Skeletal muscle satellite cell (primary cell): ENCODE results near the gene SHC3.

Experiments used
- H3K27me3 ChIP-seq: 2 replicates; pipeline ENCODE4 v1.7.0; 2013; ENCODE audit warnings: low read length; ENCODE audit not compliant: control insufficient read depth, insufficient read depth
- H3K36me3 ChIP-seq: 2 replicates; pipeline ENCODE4 v1.7.0; 2013; ENCODE audit warnings: mild to moderate bottlenecking, control low read depth, low read length; ENCODE audit not compliant: insufficient read depth
- H3K4me1 ChIP-seq: 2 replicates; pipeline ENCODE4 v1.7.0; 2013; ENCODE audit warnings: low read length; ENCODE audit not compliant: control insufficient read depth, insufficient read depth
- H3K4me2 ChIP-seq: 2 replicates; pipeline ENCODE4 v1.7.0; 2013; ENCODE audit warnings: mild to moderate bottlenecking, low read length
- H3K4me3 ChIP-seq: 2 replicates; pipeline ENCODE4 v1.7.0; 2013; ENCODE audit warnings: low read length
- H3K9ac ChIP-seq: 2 replicates; pipeline ENCODE4 v1.7.0; 2013; ENCODE audit warnings: mild to moderate bottlenecking, low read depth, low read length, moderate library complexity
- H3K9me3 ChIP-seq: replicated peaks from 2 replicates; pipeline ENCODE4 v1.7.0; 2013; ENCODE audit warnings: mild to moderate bottlenecking, control low read depth, low read length

Gene SHC3

DNA sequence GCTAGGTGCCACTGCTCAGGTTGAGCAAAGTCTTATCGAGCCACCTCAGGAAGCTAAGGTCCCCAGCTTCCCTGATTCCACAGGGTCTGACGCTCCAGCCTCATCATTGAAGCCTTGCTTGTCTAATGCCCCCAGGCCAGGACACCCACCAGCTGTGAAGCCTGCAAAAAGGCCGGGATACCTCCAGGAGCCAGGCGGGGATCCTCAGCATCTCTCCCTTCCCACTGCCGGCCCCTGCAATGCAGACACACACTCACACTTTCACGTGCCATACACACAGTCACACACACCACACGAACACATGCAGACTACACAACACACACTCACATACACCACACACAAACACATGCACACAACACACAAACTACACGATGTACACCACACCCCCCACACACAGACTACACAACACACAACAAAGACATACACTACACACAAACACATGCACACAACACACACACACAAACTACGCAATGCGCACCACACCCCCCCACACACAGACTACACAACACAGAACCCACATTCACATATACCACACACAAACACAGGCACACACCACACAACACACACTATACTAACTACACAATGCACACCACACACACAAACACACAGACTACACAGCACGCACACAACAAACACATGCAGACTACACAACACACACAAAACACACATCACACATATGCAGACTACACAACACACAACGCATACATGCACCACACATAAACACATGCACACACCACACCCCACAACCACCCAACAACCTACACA is 205.2 kb downstream of the SHC3 start:
- Histone ChIP-seq H3K4me3 (no peak overlapping the region), H3K4me1 (no peaks in the 10 kb centered on the region), H3K36me3 (no peaks in the 10 kb centered on the region), H3K9ac (no peak overlapping the region), H3K9me3 (no peaks in the 10 kb centered on the region), H3K27me3 (no peaks in the 10 kb centered on the region), H3K4me2 (no peak overlapping the region)

DNA sequence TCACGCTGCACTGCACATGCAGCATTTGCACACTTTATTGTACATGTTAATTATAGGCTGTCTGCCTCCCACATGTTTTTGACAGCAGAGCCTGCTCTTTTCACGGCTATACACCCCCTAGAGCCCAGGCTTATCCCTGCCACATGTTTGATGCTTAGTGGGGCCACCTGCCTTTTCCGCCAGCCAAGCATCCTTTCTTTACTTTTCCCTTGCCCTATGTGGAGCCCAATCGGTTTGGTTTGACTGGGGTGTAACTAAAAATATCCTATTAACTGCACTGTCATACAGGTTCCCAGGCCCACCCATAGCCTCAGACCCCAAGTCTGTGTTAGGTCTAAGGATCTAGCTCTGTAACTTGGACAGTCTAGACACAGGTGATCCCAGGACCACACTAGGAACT is 206.2 kb downstream of the SHC3 start:
- H3K9ac ChIP-seq = no peak overlapping the region
- H3K4me2 ChIP-seq = no peak overlapping the region
- H3K4me1 ChIP-seq = no peaks in the 10 kb centered on the region
- H3K36me3 ChIP-seq = no peaks in the 10 kb centered on the region
- H3K9me3 ChIP-seq = no peaks in the 10 kb centered on the region
- H3K27me3 ChIP-seq = no peaks in the 10 kb centered on the region
- no peak overlapping the region for H3K4me3 ChIP-seq

DNA sequence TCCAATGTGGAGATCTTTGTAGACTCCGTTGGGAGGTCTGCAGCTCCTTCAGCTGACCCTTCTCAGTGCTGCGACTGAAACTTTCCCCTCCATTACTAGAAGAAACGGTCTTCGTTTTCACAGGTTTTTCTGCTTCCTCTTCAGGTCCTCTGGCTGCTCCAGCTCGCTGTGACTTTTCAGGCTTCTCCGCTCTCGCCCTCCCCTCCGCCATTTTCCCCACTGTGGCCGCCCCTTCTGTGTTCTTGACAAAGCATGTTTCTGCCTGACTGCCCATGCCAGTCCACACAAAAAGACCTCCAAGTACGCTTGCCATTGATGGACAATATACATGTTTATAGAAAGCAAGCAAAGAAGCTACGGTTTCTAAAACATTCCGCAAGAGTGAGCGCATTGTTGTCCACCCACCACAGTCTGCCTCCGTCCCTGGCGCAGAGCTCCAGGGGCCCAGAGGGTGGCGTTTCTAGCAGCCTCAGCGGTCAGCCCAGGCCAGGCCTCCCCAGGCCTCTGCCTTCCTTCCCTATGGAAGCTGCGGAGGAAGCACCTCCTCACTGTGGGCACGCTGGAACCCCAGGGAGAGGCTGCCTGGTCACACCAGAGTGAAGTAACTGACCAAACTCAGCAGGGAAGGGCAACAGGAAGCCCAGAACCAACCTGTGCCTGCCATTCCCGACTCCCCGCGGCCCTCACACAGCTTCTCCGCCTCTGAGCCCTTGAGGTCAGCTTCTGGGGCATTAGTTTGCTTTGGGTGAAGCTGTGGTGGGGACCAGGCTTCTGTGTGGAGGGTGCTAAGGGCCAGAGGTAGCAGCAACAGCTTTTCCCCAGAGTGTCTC is 207.3 kb downstream of the SHC3 start:
- no peak overlapping the region for H3K9ac ChIP-seq
- no peak overlapping the region for H3K4me3 ChIP-seq
- no peaks in the 10 kb centered on the region for H3K36me3 ChIP-seq
- no peak overlapping the region for H3K4me2 ChIP-seq
- no peaks in the 10 kb centered on the region for H3K27me3 ChIP-seq
- H3K9me3 ChIP-seq = no peaks in the 10 kb centered on the region
- no peaks in the 10 kb centered on the region for H3K4me1 ChIP-seq

DNA sequence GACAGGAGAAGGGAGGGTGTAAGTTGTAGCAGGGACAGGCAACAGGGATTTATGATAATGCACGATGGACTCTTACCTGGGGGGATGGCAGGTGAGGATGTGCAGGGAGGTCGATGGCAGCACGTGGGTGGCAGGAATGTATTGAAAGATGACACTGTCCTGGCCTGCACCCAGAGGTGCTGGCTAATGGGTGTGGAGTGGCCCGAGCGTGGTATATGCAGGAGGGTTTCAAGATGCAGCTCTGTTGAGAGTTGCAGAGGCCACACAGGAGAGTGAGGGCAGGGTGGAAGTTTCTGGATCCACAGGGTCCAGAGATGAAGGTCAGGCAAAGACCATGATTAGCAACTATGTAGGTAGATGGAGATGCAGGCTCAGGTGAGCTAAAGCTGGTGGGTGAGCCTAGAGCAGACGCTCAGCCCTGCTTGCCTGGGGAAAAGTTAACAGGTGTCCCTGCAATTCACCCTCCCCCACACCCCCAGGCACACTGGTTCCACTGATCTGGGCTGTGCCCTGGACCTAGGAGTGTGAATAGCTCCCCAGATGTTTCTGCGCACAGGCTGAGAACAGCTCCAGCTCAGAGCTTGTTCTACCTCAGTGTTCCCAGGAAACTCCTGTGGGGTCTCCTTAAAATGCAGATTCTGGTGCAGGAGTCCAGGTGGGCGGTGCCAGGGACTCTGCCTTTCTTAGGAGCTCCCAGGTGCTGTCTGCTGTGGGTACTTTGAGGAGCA is 208.8 kb downstream of the SHC3 start:
- no peak overlapping the region for H3K4me3 ChIP-seq
- H3K4me2 ChIP-seq = no peak overlapping the region
- no peaks in the 10 kb centered on the region for H3K36me3 ChIP-seq
- no peaks in the 10 kb centered on the region for H3K27me3 ChIP-seq
- H3K9ac ChIP-seq = no peak overlapping the region
- no peaks in the 10 kb centered on the region for H3K9me3 ChIP-seq
- H3K4me1 ChIP-seq = no peaks in the 10 kb centered on the region

DNA sequence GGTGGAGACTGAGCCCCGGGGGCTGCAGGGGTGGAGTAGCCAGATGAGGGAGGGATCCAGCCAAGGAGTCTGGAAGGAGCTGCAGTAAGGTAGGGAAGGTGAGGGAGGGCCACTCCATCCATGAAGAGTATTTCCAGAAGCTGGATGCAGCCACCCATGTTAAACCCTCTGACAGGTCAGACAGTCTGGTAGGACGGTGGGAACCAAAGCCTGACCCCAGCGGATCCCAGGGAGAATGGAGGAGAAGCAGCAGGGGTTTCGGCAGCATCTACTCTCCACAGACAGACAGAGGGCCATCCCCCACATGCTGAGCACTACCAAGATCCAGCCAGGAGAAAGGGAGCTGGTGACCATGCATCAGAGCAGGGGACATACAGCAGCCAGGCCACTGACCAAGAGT is 209.8 kb downstream of the SHC3 start:
- no peaks in the 10 kb centered on the region for H3K27me3 ChIP-seq
- no peaks in the 10 kb centered on the region for H3K9me3 ChIP-seq
- no peak overlapping the region for H3K4me3 ChIP-seq
- no peak overlapping the region for H3K9ac ChIP-seq
- no peaks in the 10 kb centered on the region for H3K4me1 ChIP-seq
- H3K4me2 ChIP-seq = no peak overlapping the region
- no peaks in the 10 kb centered on the region for H3K36me3 ChIP-seq

- Histone ChIP-seq H3K9me3 (no peaks in the 10 kb centered on the region), H3K4me1 (no peaks in the 10 kb centered on the region), H3K4me2 (no peak overlapping the region), H3K9ac (no peak overlapping the region), H3K4me3 (no peak overlapping the region), H3K27me3 (no peaks in the 10 kb centered on the region), H3K36me3 (no peaks in the 10 kb centered on the region)
Observed at GRCh38 chr9:88966894-88967676, 211.5 kb downstream of the SHC3 start.

- Histone ChIP-seq H3K36me3 (no peaks in the 10 kb centered on the region), H3K27me3 (peaks cover under 1% of the 10 kb centered on the region), H3K4me2 (no peak overlapping the region), H3K4me3 (no peak overlapping the region), H3K9me3 (no peaks in the 10 kb centered on the region), H3K9ac (no peak overlapping the region), H3K4me1 (no peaks in the 10 kb centered on the region)
Observed at GRCh38 chr9:88965473-88965872, 213.1 kb downstream of the SHC3 start.

DNA sequence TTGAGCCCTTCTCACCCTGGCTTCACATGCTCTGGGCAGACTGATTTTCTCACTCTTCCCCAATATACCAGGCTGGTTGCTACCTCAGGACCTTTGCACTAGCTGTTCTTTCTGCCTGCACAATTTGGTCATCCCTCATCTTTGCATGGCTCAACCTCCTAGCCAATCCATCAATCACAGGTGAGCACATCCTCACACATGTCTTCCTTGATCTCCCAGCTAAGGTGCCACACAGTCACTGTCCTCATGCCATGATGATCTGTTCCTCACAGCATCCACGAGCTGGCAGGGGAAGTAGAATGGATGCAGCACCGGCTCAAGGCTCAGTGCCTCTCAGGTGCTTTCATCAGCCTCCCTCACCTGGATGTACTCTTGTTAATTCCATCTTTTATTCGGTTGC is 218.0 kb downstream of the SHC3 start:
- Histone ChIP-seq H3K36me3 (no peaks in the 10 kb centered on the region), H3K9ac (no peak overlapping the region), H3K4me1 (no peaks in the 10 kb centered on the region), H3K4me3 (no peak overlapping the region), H3K9me3 (no peaks in the 10 kb centered on the region), H3K4me2 (no peak overlapping the region), H3K27me3 (peaks cover 6% of the 10 kb centered on the region)

- Histone ChIP-seq H3K9me3 (no peaks in the 10 kb centered on the region), H3K9ac (no peak overlapping the region), H3K27me3 (peaks cover 6% of the 10 kb centered on the region), H3K4me2 (no peak overlapping the region), H3K4me1 (no peaks in the 10 kb centered on the region), H3K36me3 (no peaks in the 10 kb centered on the region), H3K4me3 (no peak overlapping the region)
Observed at GRCh38 chr9:88959727-88960469, 218.7 kb downstream of the SHC3 start.

DNA sequence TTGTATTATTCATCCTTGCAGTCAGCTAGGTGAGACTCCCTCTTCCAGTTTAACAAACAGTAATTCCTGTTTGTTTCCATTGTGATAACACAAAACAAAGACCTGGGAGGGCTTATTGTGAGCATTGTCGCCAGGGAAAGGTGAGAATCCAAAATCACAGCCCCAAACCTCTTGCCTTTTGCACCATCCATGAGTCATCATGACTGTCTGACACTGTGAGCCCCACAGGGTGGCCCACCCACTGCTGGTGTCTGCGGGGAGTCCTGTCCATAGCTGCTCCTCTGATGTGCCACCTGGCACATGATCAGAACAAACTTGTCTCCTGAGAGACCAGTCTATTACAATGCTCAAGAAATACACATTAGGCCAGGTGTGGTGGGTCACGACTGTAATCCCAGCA is 221.1 kb downstream of the SHC3 start:
- H3K9me3 ChIP-seq = no peaks in the 10 kb centered on the region
- no peak overlapping the region for H3K4me2 ChIP-seq
- H3K9ac ChIP-seq = no peak overlapping the region
- no peak overlapping the region for H3K4me3 ChIP-seq
- peaks cover 20% of the 10 kb centered on the region for H3K4me1 ChIP-seq
- peaks cover 6% of the 10 kb centered on the region for H3K27me3 ChIP-seq
- no peaks in the 10 kb centered on the region for H3K36me3 ChIP-seq
